Sigmoid colon (tissue), 7 donors: Measurements from ENCODE around the gene FJX1. TPM values are rescaled to one million over a fixed set of nuclear protein-coding genes. Genes with fewer than 3 reads are reported as not detected.

Source experiments
- polyA plus RNA-seq, 3 donors: library from polyadenylated mRNA; stranded (reverse); fragments of 200-250 nt; gene quantifications; one replicate each; pipeline ENCODE4 v1.2.3, GENCODE V29; 2013
- total RNA-seq, 4 donors: library from RNA; depleted of rRNA; stranded (reverse); fragments of >200 nt; gene quantifications; one replicate each; pipeline ENCODE4 v1.1.0, GENCODE V29; 2016
- donor health status: healthy with polysubstance abuse.
- donor health status: Bipolar disorder and iron deficiency.
- donor health status: healthy.

FJX1 gene
- total and polyA plus RNA-seq, 7 donors: 0.46 to 9.4 (median 2.3) TPM; not detected in 1

Other genes starting within 250 kb of the FJX1 start
- gene SLC1A2, start 198.9 kb upstream of the FJX1 start, total RNA-seq: 1 to 10 TPM in 2 of 4 donors, under 1 TPM in 2; 0.14 to 2.2 (median 1.2) TPM
- gene SLC1A2, start 198.9 kb upstream of the FJX1 start, polyA plus RNA-seq: under 1 TPM in 2 of 3 donors, not detected in 1; 0.23 to 0.60 TPM
- 10 to 100 TPM in 3 of 4 donors, 1 to 10 TPM in 1; 7.8 to 26.5 (median 17.2) TPM for gene PAMR1, start 92.8 kb upstream of the FJX1 start, total RNA-seq
- 1 to 10 TPM in 2 of 3 donors, under 1 TPM in 1; 0.92 to 6.6 (median 1.8) TPM for gene PAMR1, start 92.8 kb upstream of the FJX1 start, polyA plus RNA-seq
- gene TRIM44, start 44.3 kb downstream of the FJX1 start, total RNA-seq: 10 to 100 TPM; 23.0 to 97.2 (median 37.8) TPM
- 10 to 100 TPM in 1 of 3 donors, 1 to 10 TPM in 2; 8.4 to 18.0 (median 8.6) TPM for gene TRIM44, start 44.3 kb downstream of the FJX1 start, polyA plus RNA-seq